HepG2 (cell line): Measurements from ENCODE around the gene TJAP1. TPM values are rescaled to one million over a fixed set of nuclear protein-coding genes. Genes with fewer than 3 reads are reported as not detected.

Source experiments
- AGO2 ChIP-seq: fragments of 200-400 bp; formaldehyde crosslinking; optimal IDR thresholded peaks from 2 replicates; pipeline ENCODE3; 2017; ENCODE audit warnings: mild to moderate bottlenecking, low read depth, low read length, moderate library complexity
- GABPA ChIP-seq, 2 experiments: IDR thresholded peaks; 2 replicates each; pipeline ENCODE4 v1.6.1; 2011 to 2016; ENCODE audit warnings: low read depth in 2 of 2, low read length in 1 of 2, missing biosample characterization in 1 of 2, missing genetic modification characterization in 1 of 2
- IRF2 ChIP-seq: IDR thresholded peaks from 2 replicates; pipeline ENCODE4 v1.6.1; 2018; ENCODE audit warnings: missing genetic modification reagents, missing compliant biosample characterization
- ZBTB20 ChIP-seq: sonication (generic); formaldehyde crosslinking; IDR thresholded peaks from 2 replicates; pipeline ENCODE4 v1.8.1; 2023; ENCODE audit warnings: missing genetic modification reagents, low read depth, mild to moderate bottlenecking, borderline replicate concordance
- ZNF207 ChIP-seq: fragments of 450-650 bp; IDR thresholded peaks from 2 replicates; pipeline ENCODE4 v1.6.1; 2016; ENCODE audit warnings: antibody characterized with exemption, borderline replicate concordance
- ZNF383 ChIP-seq: sonication (generic); formaldehyde crosslinking; IDR thresholded peaks from 2 replicates; pipeline ENCODE4 v1.4.0; 2020; ENCODE audit warnings: missing genetic modification reagents, mild to moderate bottlenecking, borderline replicate concordance
- ZNF564 ChIP-seq: sonication (generic); formaldehyde crosslinking; IDR thresholded peaks from 2 replicates; pipeline ENCODE4 v1.8.1; 2023; ENCODE audit warnings: mild to moderate bottlenecking, missing genetic modification reagents
- ZNF615 ChIP-seq: sonication (generic); formaldehyde crosslinking; IDR thresholded peaks from 2 replicates; pipeline ENCODE4 v1.5.0; 2020; ENCODE audit warnings: mild to moderate bottlenecking, missing genetic modification reagents, borderline replicate concordance
- ZNF674 ChIP-seq: sonication (generic); formaldehyde crosslinking; IDR thresholded peaks from 2 replicates; pipeline ENCODE4 v1.5.0; 2020; ENCODE audit warnings: low read depth, mild to moderate bottlenecking, missing genetic modification reagents
- polyA plus RNA-seq, 8 experiments: library from polyadenylated mRNA; depleted of rRNA in 3 of 8; stranded (reverse) in 7 of 8; unstranded in 1 of 8; fragments of >200 nt; fragmentation: Illumina TruSeq in 4 of 8; extraction: Trizol in 4 of 8; gene quantifications; 2 replicates each; pipeline versions ENCODE4 v1.2.1 to v1.2.3, GENCODE V29; 2011 to 2016; ENCODE audit warnings: low read depth in 4 of 8, missing spikeins in 1 of 8, mixed read lengths in 1 of 8; ENCODE audit not compliant: insufficient read depth in 1 of 8
- total RNA-seq, 5 experiments: library from RNA; depleted of rRNA; stranded (reverse); fragments of >200 nt; fragmentation: Illumina TruSeq; extraction: Trizol; gene quantifications; 2 replicates each; pipeline ENCODE4 v1.2.3, GENCODE V29; 2016; ENCODE audit warnings: low read depth in 1 of 5
- TF ChIP-seq, protein P1 (sequence below): sonication (generic); formaldehyde crosslinking; IDR thresholded peaks from 2 replicates; pipeline ENCODE4 v1.8.0; 2022; ENCODE audit warnings: mild to moderate bottlenecking, missing genetic modification reagents
- TF ChIP-seq, protein P2 (sequence below), 2 experiments: sonication (generic) in 1 of 2; formaldehyde crosslinking in 1 of 2; IDR thresholded peaks; 2 replicates each; pipeline versions ENCODE4 v1.5.1 to v1.6.1; 2011 to 2020; ENCODE audit warnings: borderline replicate concordance in 1 of 2, low read depth in 1 of 2, low read length in 1 of 2, mild to moderate bottlenecking in 1 of 2, missing genetic modification reagents in 1 of 2, moderate library complexity in 1 of 2
- TF ChIP-seq, protein P3 (sequence below): sonication (generic); formaldehyde crosslinking; conservative IDR thresholded peaks from 2 replicates; pipeline ENCODE4 v1.8.0; 2022; ENCODE audit warnings: low read depth, missing genetic modification reagents
- TF ChIP-seq, protein P4 (sequence below): sonication (generic); formaldehyde crosslinking; IDR thresholded peaks from 2 replicates; pipeline ENCODE4 v1.4.0; 2020; ENCODE audit warnings: missing genetic modification reagents
- TF ChIP-seq, protein P5 (sequence below): IDR thresholded peaks from 2 replicates; pipeline ENCODE4 v1.6.1; 2016; ENCODE audit warnings: low read depth, borderline replicate concordance
- TF ChIP-seq, protein P6 (sequence below): fragments of 450-650 bp; IDR thresholded peaks from 2 replicates; pipeline ENCODE4 v1.6.1; 2017

Gene TJAP1
- total and polyA plus RNA-seq, 2 of the 13 experiments (the other 11 are each of a cell fraction or from before 2014, with no cell fraction given): 15.7 to 41.6 TPM

DNA sequence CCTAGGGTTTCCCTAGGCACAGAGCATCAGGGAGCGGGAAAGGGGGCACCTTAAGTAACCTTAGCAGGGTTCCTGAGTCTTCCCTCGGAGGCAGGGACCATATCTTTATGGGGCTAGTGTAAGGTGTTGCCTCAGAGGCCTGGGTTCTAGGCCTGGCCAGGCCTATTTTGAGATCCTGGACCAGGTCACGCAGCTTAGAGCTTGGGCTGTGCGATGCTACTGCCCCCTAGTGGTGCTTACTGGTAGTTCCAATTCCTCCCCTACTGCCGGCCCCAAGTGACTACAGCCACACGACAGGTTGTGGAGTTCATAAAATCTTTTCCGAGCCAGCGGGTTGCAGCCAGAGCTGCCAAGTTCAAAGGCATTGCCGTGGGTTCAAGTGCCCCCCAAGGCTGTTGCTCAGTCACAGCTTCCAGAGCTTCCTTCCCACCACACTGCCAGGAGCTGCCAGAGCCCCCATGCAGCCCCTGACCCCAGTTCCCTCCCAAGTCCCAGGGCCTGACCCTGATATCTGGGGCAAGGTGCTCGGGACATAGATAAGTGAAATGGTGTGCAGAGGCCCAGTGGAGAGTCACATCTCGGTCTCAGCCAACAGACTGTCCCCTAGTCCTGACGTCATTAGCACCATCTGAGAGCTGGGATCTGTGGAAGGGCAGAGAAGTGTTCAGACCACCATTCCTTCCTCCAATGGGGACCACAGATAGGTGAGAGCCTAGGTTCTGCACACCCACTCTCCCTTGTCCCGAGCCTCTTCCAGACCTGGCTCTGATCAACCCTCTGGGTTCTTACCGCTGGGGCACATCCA is 29.5 kb downstream of the TJAP1 start (continued):
- TF ChIP-seq, protein P1, sequence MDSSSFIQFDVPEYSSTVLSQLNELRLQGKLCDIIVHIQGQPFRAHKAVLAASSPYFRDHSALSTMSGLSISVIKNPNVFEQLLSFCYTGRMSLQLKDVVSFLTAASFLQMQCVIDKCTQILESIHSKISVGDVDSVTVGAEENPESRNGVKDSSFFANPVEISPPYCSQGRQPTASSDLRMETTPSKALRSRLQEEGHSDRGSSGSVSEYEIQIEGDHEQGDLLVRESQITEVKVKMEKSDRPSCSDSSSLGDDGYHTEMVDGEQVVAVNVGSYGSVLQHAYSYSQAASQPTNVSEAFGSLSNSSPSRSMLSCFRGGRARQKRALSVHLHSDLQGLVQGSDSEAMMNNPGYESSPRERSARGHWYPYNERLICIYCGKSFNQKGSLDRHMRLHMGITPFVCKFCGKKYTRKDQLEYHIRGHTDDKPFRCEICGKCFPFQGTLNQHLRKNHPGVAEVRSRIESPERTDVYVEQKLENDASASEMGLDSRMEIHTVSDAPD: no peak
- TF ChIP-seq, protein P2, sequence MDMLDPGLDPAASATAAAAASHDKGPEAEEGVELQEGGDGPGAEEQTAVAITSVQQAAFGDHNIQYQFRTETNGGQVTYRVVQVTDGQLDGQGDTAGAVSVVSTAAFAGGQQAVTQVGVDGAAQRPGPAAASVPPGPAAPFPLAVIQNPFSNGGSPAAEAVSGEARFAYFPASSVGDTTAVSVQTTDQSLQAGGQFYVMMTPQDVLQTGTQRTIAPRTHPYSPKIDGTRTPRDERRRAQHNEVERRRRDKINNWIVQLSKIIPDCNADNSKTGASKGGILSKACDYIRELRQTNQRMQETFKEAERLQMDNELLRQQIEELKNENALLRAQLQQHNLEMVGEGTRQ (IDR thresholded peaks at IDR 0.05; ENCODE audit: low read depth, low read length): no peak
- TF ChIP-seq, protein P2 (CRISPR knock-in tag; IDR thresholded peaks at IDR 0.05; ENCODE audit: borderline replicate concordance): no peak
- TF ChIP-seq ZNF564 (CRISPR knock-in tag) (no peak), IRF2 (CRISPR knock-in tag) (0 out of 2 replicates have a peak, but pooled peaks have one; percentile 44), ZNF674 (CRISPR knock-in tag) (no peak), GABPA (IDR thresholded peaks at IDR 0.05; ENCODE audit: low read depth, low read length) (no peak), GABPA (CRISPR knock-in tag; IDR thresholded peaks at IDR 0.05; ENCODE audit: low read depth) (no peak), ZNF615 (CRISPR knock-in tag) (0 out of 2 replicates have a peak, but pooled peaks have one; percentile 55), ZNF383 (CRISPR knock-in tag) (no peak), ZBTB20 (CRISPR knock-in tag) (no peak), ZNF207 (no peak), AGO2 (peak; percentile 68)
- TF ChIP-seq, protein P3, sequence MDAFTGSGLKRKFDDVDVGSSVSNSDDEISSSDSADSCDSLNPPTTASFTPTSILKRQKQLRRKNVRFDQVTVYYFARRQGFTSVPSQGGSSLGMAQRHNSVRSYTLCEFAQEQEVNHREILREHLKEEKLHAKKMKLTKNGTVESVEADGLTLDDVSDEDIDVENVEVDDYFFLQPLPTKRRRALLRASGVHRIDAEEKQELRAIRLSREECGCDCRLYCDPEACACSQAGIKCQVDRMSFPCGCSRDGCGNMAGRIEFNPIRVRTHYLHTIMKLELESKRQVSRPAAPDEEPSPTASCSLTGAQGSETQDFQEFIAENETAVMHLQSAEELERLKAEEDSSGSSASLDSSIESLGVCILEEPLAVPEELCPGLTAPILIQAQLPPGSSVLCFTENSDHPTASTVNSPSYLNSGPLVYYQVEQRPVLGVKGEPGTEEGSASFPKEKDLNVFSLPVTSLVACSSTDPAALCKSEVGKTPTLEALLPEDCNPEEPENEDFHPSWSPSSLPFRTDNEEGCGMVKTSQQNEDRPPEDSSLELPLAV (CRISPR knock-in tag): no peak
- TF ChIP-seq, protein P4, sequence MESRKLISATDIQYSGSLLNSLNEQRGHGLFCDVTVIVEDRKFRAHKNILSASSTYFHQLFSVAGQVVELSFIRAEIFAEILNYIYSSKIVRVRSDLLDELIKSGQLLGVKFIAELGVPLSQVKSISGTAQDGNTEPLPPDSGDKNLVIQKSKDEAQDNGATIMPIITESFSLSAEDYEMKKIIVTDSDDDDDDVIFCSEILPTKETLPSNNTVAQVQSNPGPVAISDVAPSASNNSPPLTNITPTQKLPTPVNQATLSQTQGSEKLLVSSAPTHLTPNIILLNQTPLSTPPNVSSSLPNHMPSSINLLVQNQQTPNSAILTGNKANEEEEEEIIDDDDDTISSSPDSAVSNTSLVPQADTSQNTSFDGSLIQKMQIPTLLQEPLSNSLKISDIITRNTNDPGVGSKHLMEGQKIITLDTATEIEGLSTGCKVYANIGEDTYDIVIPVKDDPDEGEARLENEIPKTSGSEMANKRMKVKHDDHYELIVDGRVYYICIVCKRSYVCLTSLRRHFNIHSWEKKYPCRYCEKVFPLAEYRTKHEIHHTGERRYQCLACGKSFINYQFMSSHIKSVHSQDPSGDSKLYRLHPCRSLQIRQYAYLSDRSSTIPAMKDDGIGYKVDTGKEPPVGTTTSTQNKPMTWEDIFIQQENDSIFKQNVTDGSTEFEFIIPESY (CRISPR knock-in tag): 0 out of 2 replicates have a peak, but pooled peaks have one; percentile 19
- TF ChIP-seq, protein P5, sequence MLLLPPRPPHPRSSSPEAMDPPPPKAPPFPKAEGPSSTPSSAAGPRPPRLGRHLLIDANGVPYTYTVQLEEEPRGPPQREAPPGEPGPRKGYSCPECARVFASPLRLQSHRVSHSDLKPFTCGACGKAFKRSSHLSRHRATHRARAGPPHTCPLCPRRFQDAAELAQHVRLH (CRISPR knock-in tag): peak; percentile 83
- TF ChIP-seq, protein P6, sequence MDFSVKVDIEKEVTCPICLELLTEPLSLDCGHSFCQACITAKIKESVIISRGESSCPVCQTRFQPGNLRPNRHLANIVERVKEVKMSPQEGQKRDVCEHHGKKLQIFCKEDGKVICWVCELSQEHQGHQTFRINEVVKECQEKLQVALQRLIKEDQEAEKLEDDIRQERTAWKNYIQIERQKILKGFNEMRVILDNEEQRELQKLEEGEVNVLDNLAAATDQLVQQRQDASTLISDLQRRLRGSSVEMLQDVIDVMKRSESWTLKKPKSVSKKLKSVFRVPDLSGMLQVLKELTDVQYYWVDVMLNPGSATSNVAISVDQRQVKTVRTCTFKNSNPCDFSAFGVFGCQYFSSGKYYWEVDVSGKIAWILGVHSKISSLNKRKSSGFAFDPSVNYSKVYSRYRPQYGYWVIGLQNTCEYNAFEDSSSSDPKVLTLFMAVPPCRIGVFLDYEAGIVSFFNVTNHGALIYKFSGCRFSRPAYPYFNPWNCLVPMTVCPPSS: no peak
